Common myeloid progenitor, CD34-positive (primary cell): Measurements from ENCODE around the gene CYCS.
A peak's percentile ranks its signal among the peaks of the same experiment; 100 is the strongest.
"Not testable (repeated sequence)": the region's sequence is repeated elsewhere in the genome, so short reads cannot be mapped to it uniquely, and the experiment has no call there.

ENCODE experiments used
- CTCF ChIA-PET: fragments of 350-600 bp; sonication (Branson Sonifier 250); formaldehyde crosslinking; loops from one replicate; lab custom pipeline; 2021; ENCODE audit warnings: antibody characterized with exemption; lab: Charles Lee
- POLR2A ChIA-PET: fragments of 350-600 bp; sonication (Branson Sonifier 250); formaldehyde crosslinking; loops from one replicate; lab custom pipeline; 2021; ENCODE audit warnings: antibody characterized with exemption; lab: Charles Lee
- DNase-seq, 3 donors: peaks; one replicate each; pipeline versions ENCODE4 v3.0.0 to v3.0.0-alpha.2; 2013
- H3K27ac ChIP-seq, 2 experiments: 1 replicate in 1 of 2; 2 replicates in 1 of 2; pipeline ENCODE4 v1.7.0; 2013; ENCODE audit warnings: inconsistent platforms in 2 of 2, low read length in 2 of 2, mild to moderate bottlenecking in 2 of 2, low read depth in 1 of 2, moderate library complexity in 1 of 2; ENCODE audit not compliant: severe bottlenecking in 2 of 2, insufficient read depth in 1 of 2, poor library complexity in 1 of 2
- H3K27me3 ChIP-seq, 5 experiments: replicated peaks in 2 of 5; 1 replicate in 3 of 5; 2 replicates in 2 of 5; pipeline versions ENCODE4 v1.6.1 to v1.7.0; 2013; ENCODE audit warnings: low read length in 4 of 5, mild to moderate bottlenecking in 2 of 5, moderate library complexity in 2 of 5, inconsistent platforms in 1 of 5; ENCODE audit not compliant: insufficient read depth in 5 of 5, control insufficient read depth in 4 of 5
- H3K36me3 ChIP-seq, 4 experiments: 1 replicate in 2 of 4; 2 replicates in 2 of 4; pipeline versions ENCODE4 v1.6.1 to v1.7.0; 2013; ENCODE audit warnings: low read length in 3 of 4, control low read depth in 1 of 4, mild to moderate bottlenecking in 1 of 4; ENCODE audit not compliant: control insufficient read depth in 4 of 4, insufficient read depth in 4 of 4
- H3K4me1 ChIP-seq, 4 experiments: 1 replicate in 3 of 4; 2 replicates in 1 of 4; pipeline versions ENCODE4 v1.6.1 to v1.7.1; 2013; ENCODE audit warnings: low read length in 3 of 4, mild to moderate bottlenecking in 3 of 4, control low read depth in 1 of 4, inconsistent platforms in 1 of 4, moderate library complexity in 1 of 4; ENCODE audit not compliant: control insufficient read depth in 4 of 4, insufficient read depth in 4 of 4; ENCODE audit errors: control extremely low read depth in 1 of 4
- H3K4me3 ChIP-seq, 7 experiments: 1 replicate in 4 of 7; 2 replicates in 3 of 7; pipeline versions ENCODE4 v1.5.1 to v1.7.0; 2013; ENCODE audit warnings: mild to moderate bottlenecking in 7 of 7, low read length in 6 of 7, moderate library complexity in 6 of 7, inconsistent platforms in 2 of 7, low read depth in 2 of 7, control low read depth in 1 of 7; ENCODE audit not compliant: insufficient read depth in 4 of 7, control insufficient read depth in 1 of 7; ENCODE audit errors: extremely low read depth in 1 of 7
- H3K9me3 ChIP-seq, 5 experiments: 1 replicate in 4 of 5; 2 replicates in 1 of 5; pipeline versions ENCODE4 v1.6.1 to v1.7.1; 2013; ENCODE audit warnings: low read length in 4 of 5, mild to moderate bottlenecking in 2 of 5, inconsistent platforms in 1 of 5, low read depth in 1 of 5, moderate library complexity in 1 of 5; ENCODE audit not compliant: control insufficient read depth in 4 of 5, insufficient read depth in 2 of 5; ENCODE audit errors: control extremely low read depth in 1 of 5
- WGBS: methylation state at CpG from one replicate; pipeline ENCODE4 v1.1.5; 2013; ENCODE audit not compliant: insufficient coverage; 5-methylcytosine and 5-hydroxymethylcytosine counted together

Gene CYCS

DNA sequence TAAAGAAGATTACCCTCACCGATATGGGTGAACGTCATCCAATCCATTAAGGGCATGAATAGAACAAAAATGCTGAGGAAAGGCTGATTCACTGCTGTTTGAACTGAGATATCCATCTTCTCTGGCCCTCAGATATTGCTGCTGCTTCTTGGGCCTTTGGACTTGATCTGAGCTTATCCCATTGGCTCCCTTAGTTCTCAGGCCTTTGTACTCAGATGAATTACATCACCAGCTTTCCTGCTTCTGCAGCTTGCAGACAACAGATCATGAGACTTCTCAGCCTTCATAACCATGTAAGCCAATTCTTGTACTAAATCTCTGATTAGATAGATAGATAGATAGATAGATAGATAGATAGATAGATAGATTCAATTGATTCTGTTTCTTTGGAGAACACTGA is 40.2 kb downstream of the CYCS start:
- H3K4me1 ChIP-seq: no peaks in the 10 kb centered on the region
- DNase-seq: no peak
- H3K4me3 ChIP-seq: no peak overlapping the region
- no peaks in the 10 kb centered on the region for H3K36me3 ChIP-seq
- no peak overlapping the region for H3K27ac ChIP-seq
- H3K27me3 ChIP-seq: no peaks in the 10 kb centered on the region
- 100% methylated on average over 2 of the region's 2 CpGs for WGBS
- CTCF ChIA-PET: interaction anchor here (0.6 to 2.1 kb wide), 5 partner anchors 9 to 264 kb away, joined by 3 to 7 read pairs (median 4); no protein-coding TSS in a partner anchor
- POLR2A ChIA-PET: no interaction called here
- peaks cover 0 to 1% (median 0%) of the 10 kb centered on the region in 5 experiments for H3K9me3 ChIP-seq

- H3K27ac ChIP-seq: no peak overlapping the region
- H3K4me3 ChIP-seq: no peak overlapping the region
- H3K4me1 ChIP-seq: no peaks in the 10 kb centered on the region
- no peaks in the 10 kb centered on the region for H3K27me3 ChIP-seq
- DNase-seq: no peak
- ChIA-PET CTCF (interaction anchor here (1.7 to 2.1 kb wide), 3 partner anchors 9 to 16 kb away, joined by 4 to 7 read pairs (median 5); no protein-coding TSS in a partner anchor), POLR2A (no interaction called here)
- H3K9me3 ChIP-seq: peaks cover 0 to 1% (median 0%) of the 10 kb centered on the region in 5 experiments
- H3K36me3 ChIP-seq: no peaks in the 10 kb centered on the region
- WGBS: no CpG with 5 or more reads among the region's 4 CpGs
These were observed 41.9 kb downstream of the CYCS start for GRCh38 chr7:25083201-25083600.

DNA sequence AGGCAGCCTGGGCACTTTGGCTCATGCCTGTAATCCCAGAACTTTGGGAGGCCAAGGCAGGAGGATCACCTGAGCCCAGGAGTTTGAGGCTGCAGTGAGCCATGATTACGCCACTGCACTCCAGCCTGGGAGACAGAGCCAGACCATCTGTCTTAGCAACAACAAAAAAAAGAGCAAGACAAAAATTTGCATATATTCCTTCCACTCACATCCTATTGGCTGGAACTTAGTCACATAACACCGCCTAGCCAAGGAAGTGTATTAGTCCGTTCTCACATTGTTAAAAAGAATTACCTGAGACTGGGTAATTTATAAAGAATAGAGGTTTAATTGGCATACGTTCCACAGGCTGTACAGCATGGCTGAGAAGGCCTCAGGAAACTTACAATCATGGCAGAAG is 43.0 kb downstream of the CYCS start:
- DNase-seq, H3K4me3 ChIP-seq, H3K36me3 ChIP-seq, H3K4me1 ChIP-seq, H3K9me3 ChIP-seq, POLR2A ChIA-PET, H3K27me3 ChIP-seq, H3K27ac ChIP-seq: not testable (repeated sequence)
- 90% methylated on average over 2 of the region's 4 CpGs for WGBS
- CTCF ChIA-PET: interaction anchor here (1.5 to 1.7 kb wide), 3 partner anchors 10 to 270 kb away, joined by 3 to 6 read pairs (median 4); no protein-coding TSS in a partner anchor

DNA sequence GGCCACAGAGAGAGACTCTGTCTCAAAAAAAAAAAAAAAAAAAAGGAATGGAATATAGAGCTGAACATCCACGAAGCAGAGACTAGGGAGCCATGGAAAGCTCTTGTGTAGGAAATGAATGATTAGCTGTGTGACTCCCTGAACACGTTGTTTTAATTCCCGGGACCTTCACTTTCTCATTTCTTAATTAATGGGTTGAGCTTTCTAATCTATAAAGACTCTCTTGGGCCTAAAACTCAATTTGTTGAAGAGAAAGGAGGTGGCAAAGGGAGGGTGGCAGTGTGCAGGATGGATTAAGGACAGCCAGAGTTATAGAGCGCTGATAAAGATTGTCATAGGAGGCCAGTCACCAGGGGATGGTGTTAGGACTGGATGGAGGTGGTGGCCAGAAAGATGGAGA is 48.0 kb downstream of the CYCS start:
- no peak for DNase-seq
- Histone ChIP-seq H3K9me3 (peaks cover 0 to under 1% (median 0%) of the 10 kb centered on the region in 5 experiments), H3K4me3 (no peak overlapping the region), H3K27me3 (no peaks in the 10 kb centered on the region), H3K4me1 (peaks cover 0 to 11% (median 5%) of the 10 kb centered on the region in 4 experiments), H3K36me3 (no peaks in the 10 kb centered on the region), H3K27ac (no peak overlapping the region)
- WGBS: 100% methylated on average over 2 of the region's 4 CpGs
- ChIA-PET CTCF (interaction anchor here (0.9 to 2.6 kb wide), 3 partner anchors 13 to 265 kb away, joined by 4 to 11 read pairs (median 4); no protein-coding TSS in a partner anchor), POLR2A (no interaction called here)

DNA sequence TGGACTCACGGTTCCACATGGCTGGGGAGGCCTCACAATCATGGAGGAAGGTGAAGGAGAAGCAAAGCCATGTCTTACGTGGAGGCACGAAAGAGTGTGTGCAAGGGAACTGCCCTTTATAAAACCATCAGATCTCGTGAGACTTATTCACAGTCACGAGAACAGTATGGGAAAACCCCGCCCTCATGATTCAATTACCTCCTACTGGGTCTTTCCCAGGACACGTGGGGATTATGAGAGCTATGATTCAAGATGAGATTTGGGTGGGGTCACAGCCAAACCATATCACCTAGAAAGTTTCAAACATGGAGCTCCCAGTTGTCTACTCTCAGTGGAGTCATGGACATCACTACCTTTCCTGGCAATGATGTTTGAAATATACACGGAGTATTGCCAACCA is 49.6 kb downstream of the CYCS start:
- 96% methylated on average over 7 of the region's 8 CpGs for WGBS
- H3K4me3 ChIP-seq: no peak overlapping the region
- no peak for DNase-seq
- H3K9me3 ChIP-seq: no peaks in the 10 kb centered on the region
- H3K27me3 ChIP-seq: no peaks in the 10 kb centered on the region
- no peaks in the 10 kb centered on the region for H3K36me3 ChIP-seq
- ChIA-PET CTCF (interaction anchor here (0.8 to 2.6 kb wide), 2 partner anchors 18 to 263 kb away, joined by 3 to 11 read pairs; no protein-coding TSS in a partner anchor), POLR2A (no interaction called here)
- no peak overlapping the region for H3K27ac ChIP-seq
- peaks cover 0 to 11% (median 5%) of the 10 kb centered on the region in 4 experiments for H3K4me1 ChIP-seq

- ChIA-PET CTCF (interaction anchor here (0.7 to 2.9 kb wide), 5 partner anchors 17 to 273 kb away, joined by 3 to 16 read pairs (median 4); no protein-coding TSS in a partner anchor), POLR2A (no interaction called here)
- peak in 2 of 3 donors; percentile 58 to 81 for DNase-seq
- Histone ChIP-seq H3K4me1 (peaks cover 0 to 13% (median 5%) of the 10 kb centered on the region in 4 experiments), H3K27ac (no peak overlapping the region), H3K4me3 (peak overlapping the region in 1 of 7 experiments; percentile 28), H3K36me3 (no peaks in the 10 kb centered on the region), H3K27me3 (no peaks in the 10 kb centered on the region), H3K9me3 (no peaks in the 10 kb centered on the region)
- WGBS: 0% methylated on average over 1 of the region's 2 CpGs
These were observed 51.6 kb downstream of the CYCS start for GRCh38 chr7:25073451-25073850.
